H1 (cell line): ENCODE data around the gene RCE1. TPM values are rescaled to one million over a fixed set of nuclear protein-coding genes. Genes with fewer than 3 reads are reported as not detected.
A peak's percentile ranks its signal among the peaks of the same experiment; 100 is the strongest.

Source experiments
- CTCF ChIA-PET: fragments of 300-600 bp; sonication (Branson Sonifier 250); formaldehyde crosslinking; loops from one replicate; lab custom pipeline; 2021; ENCODE audit not compliant: partially characterized antibody; lab: Charles Lee
- POLR2A ChIA-PET: fragments of 300-600 bp; sonication (Branson Sonifier 250); formaldehyde crosslinking; loops from one replicate; lab custom pipeline; 2021; ENCODE audit warnings: inconsistent platforms; ENCODE audit not compliant: partially characterized antibody; lab: Charles Lee
- DNase-seq, 2 experiments: peaks; one replicate each; pipeline versions ENCODE4 v3.0.0 to v3.0.0-alpha.2; 2010 to 2022; ENCODE audit warnings: low spot score in 2 of 2, low read depth in 1 of 2, mixed read lengths in 1 of 2
- FAIRE-seq: peaks from 2 replicates; lab custom pipeline; 2011; peaks lifted over from hg19 to GRCh38; lab: Jason Lieb, UNC
- H2AFZ ChIP-seq: 2 replicates; pipeline ENCODE4 v1.8.1; 2012; ENCODE audit warnings: low read length, inconsistent platforms
- H2AK5ac ChIP-seq: 2 replicates; pipeline ENCODE4 v1.6.1; 2013; ENCODE audit warnings: low read depth, low read length
- H2BK120ac ChIP-seq: replicated peaks from 2 replicates; pipeline ENCODE3; 2013; ENCODE audit warnings: low read depth, low read length, inconsistent platforms
- H2BK12ac ChIP-seq: 2 replicates; pipeline ENCODE4 v1.6.1; 2013; ENCODE audit warnings: low read depth, low read length
- H2BK15ac ChIP-seq: 2 replicates; pipeline ENCODE4 v1.6.1; 2013; ENCODE audit warnings: low read length
- H2BK20ac ChIP-seq: 2 replicates; pipeline ENCODE4 v1.6.1; 2013; ENCODE audit warnings: low read length
- H2BK5ac ChIP-seq: 2 replicates; pipeline ENCODE4 v1.6.1; 2013; ENCODE audit warnings: low read depth, low read length
- H3K14ac ChIP-seq: 2 replicates; pipeline ENCODE4 v1.6.1; 2013; ENCODE audit warnings: inconsistent platforms; ENCODE audit not compliant: insufficient read length
- H3K18ac ChIP-seq: 2 replicates; pipeline ENCODE4 v1.6.1; 2013; ENCODE audit warnings: low read length; ENCODE audit errors: extremely low read depth
- H3K23ac ChIP-seq: 2 replicates; pipeline ENCODE4 v1.6.1; 2013; ENCODE audit warnings: inconsistent platforms; ENCODE audit not compliant: insufficient read length
- H3K23me2 ChIP-seq: 2 replicates; pipeline ENCODE4 v1.6.1; 2013; ENCODE audit warnings: low read depth, low read length
- H3K27ac ChIP-seq: 2 replicates; pipeline ENCODE4 v1.6.1; 2011; ENCODE audit warnings: low read depth, low read length, inconsistent platforms
- H3K27me3 ChIP-seq, 4 experiments: replicated peaks in 1 of 4; 1 replicate in 1 of 4; 2 replicates in 3 of 4; pipeline versions ENCODE4 v1.6.1 to v1.8.1; 2011 to 2013; ENCODE audit warnings: low read length in 3 of 4, mild to moderate bottlenecking in 3 of 4, inconsistent platforms in 2 of 4, mixed read lengths in 2 of 4, moderate library complexity in 1 of 4; ENCODE audit not compliant: control insufficient read depth in 3 of 4, insufficient read depth in 3 of 4; ENCODE audit errors: extremely low read depth in 1 of 4
- H3K36me3 ChIP-seq, 4 experiments: 2 replicates each; pipeline versions ENCODE4 v1.6.1 to v1.8.1; 2011 to 2013; ENCODE audit warnings: mild to moderate bottlenecking in 4 of 4, low read length in 3 of 4, moderate library complexity in 2 of 4, control low read depth in 1 of 4, inconsistent platforms in 1 of 4; ENCODE audit not compliant: insufficient read depth in 4 of 4, control insufficient read depth in 2 of 4
- H3K4ac ChIP-seq: replicated peaks from 2 replicates; pipeline ENCODE3; 2013; ENCODE audit warnings: low read length, low read depth, mixed read lengths, inconsistent platforms; ENCODE audit not compliant: insufficient read length
- H3K4me1 ChIP-seq, 4 experiments: replicated peaks in 1 of 4; 1 replicate in 1 of 4; 2 replicates in 3 of 4; pipeline versions ENCODE4 v1.6.1 to v1.8.1; 2011 to 2013; ENCODE audit warnings: low read length in 3 of 4, inconsistent platforms in 2 of 4, mixed read lengths in 1 of 4; ENCODE audit not compliant: insufficient read depth in 4 of 4, control insufficient read depth in 3 of 4
- H3K4me2 ChIP-seq, 2 experiments: 2 replicates each; pipeline versions ENCODE4 v1.6.1 to v1.8.1; 2011 to 2013; ENCODE audit warnings: low read depth in 2 of 2, low read length in 2 of 2, control low read depth in 1 of 2, inconsistent platforms in 1 of 2, mild to moderate bottlenecking in 1 of 2; ENCODE audit not compliant: insufficient read depth in 1 of 2
- H3K4me3 ChIP-seq, 4 experiments: fragments of 200-600, 300-600 bp in 1 of 4; sonication (generic), shearing (Covaris generic), sonication (Bioruptor Twin) in 1 of 4; 2 replicates each; pipeline versions ENCODE4 v1.5.1 to v1.8.1; 2011 to 2016; ENCODE audit warnings: low read length in 4 of 4, low read depth in 3 of 4, control low read depth in 2 of 4, inconsistent platforms in 2 of 4, mild to moderate bottlenecking in 2 of 4, mixed read lengths in 1 of 4, moderate library complexity in 1 of 4; ENCODE audit not compliant: insufficient read depth in 2 of 4; ENCODE audit errors: extremely low read depth in 1 of 4
- H3K56ac ChIP-seq: replicated peaks from 2 replicates; pipeline ENCODE3; 2013; ENCODE audit warnings: low read depth, mild to moderate bottlenecking, mixed read lengths, low read length, inconsistent platforms; ENCODE audit not compliant: insufficient read length
- H3K79me1 ChIP-seq: 2 replicates; pipeline ENCODE4 v1.6.1; 2013; ENCODE audit warnings: low read depth, low read length, control low read depth
- H3K79me2 ChIP-seq, 2 experiments: 2 replicates each; pipeline versions ENCODE4 v1.6.1 to v1.8.1; 2012 to 2013; ENCODE audit warnings: low read length in 2 of 2, mild to moderate bottlenecking in 2 of 2, inconsistent platforms in 1 of 2; ENCODE audit not compliant: insufficient read depth in 2 of 2, control insufficient read depth in 1 of 2
- H3K9ac ChIP-seq, 4 experiments: replicated peaks in 1 of 4; 1 replicate in 1 of 4; 2 replicates in 3 of 4; pipeline versions ENCODE4 v1.6.1 to v1.8.1; 2011 to 2013; ENCODE audit warnings: low read depth in 3 of 4, low read length in 3 of 4, control low read depth in 2 of 4, mild to moderate bottlenecking in 2 of 4, moderate library complexity in 2 of 4, inconsistent platforms in 1 of 4; ENCODE audit errors: extremely low read depth in 1 of 4
- H3K9me3 ChIP-seq, 2 experiments: 2 replicates each; pipeline versions ENCODE4 v1.6.1 to v1.8.1; 2012 to 2013; ENCODE audit warnings: mild to moderate bottlenecking in 2 of 2, moderate library complexity in 2 of 2, control low read depth in 1 of 2, inconsistent platforms in 1 of 2, low read depth in 1 of 2, low read length in 1 of 2, mixed read lengths in 1 of 2; ENCODE audit not compliant: insufficient read depth in 2 of 2
- H4K20me1 ChIP-seq, 2 experiments: replicated peaks in 1 of 2; 2 replicates each; pipeline versions ENCODE3 to v1.8.1; 2011 to 2013; ENCODE audit warnings: inconsistent platforms in 2 of 2, low read length in 2 of 2, mild to moderate bottlenecking in 1 of 2; ENCODE audit not compliant: insufficient read depth in 2 of 2, control insufficient read depth in 1 of 2
- H4K5ac ChIP-seq: 2 replicates; pipeline ENCODE4 v1.6.1; 2013; ENCODE audit warnings: low read length, low read depth, mixed read lengths, inconsistent platforms; ENCODE audit not compliant: insufficient read length
- H4K8ac ChIP-seq: 2 replicates; pipeline ENCODE4 v1.8.0; 2013; ENCODE audit warnings: mild to moderate bottlenecking, moderate library complexity, low read length, inconsistent platforms; ENCODE audit not compliant: insufficient read depth; ENCODE audit errors: extremely low read depth
- H4K91ac ChIP-seq: replicated peaks from 2 replicates; pipeline ENCODE3; 2013; ENCODE audit warnings: low read length, mixed read lengths, inconsistent platforms; ENCODE audit not compliant: insufficient read length
- POLR2AphosphoS5 ChIP-seq: IDR thresholded peaks from 2 replicates; pipeline ENCODE4 v1.6.1; 2011; ENCODE audit warnings: low read depth, low read length
- WGBS, 2 experiments: shearing (Covaris generic) in 1 of 2; methylation state at CpG; one replicate each; pipeline versions ENCODE4 v1.1.6 to v1.1.7; 2013 to 2015; ENCODE audit warnings: low lambda C conversion rate in 2 of 2, mixed read lengths in 2 of 2, inconsistent platforms in 1 of 2, low coverage in 1 of 2, missing lambda C conversion rate in 1 of 2; ENCODE audit not compliant: insufficient replicate concordance in 2 of 2, insufficient coverage in 1 of 2, insufficient read length in 1 of 2; ENCODE audit errors: extremely low coverage in 1 of 2, missing lambda C conversion rate in 1 of 2; 5-methylcytosine and 5-hydroxymethylcytosine counted together
- polyA plus RNA-seq, 7 experiments: library from polyadenylated mRNA; depleted of rRNA in 3 of 7; stranded (reverse) in 5 of 7; unstranded in 2 of 7; fragments of >200 nt in 5 of 7; fragments of 200-250 nt in 2 of 7; gene quantifications; 1 replicate in 5 of 7; 2 replicates in 1 of 7; 4 replicates in 1 of 7; pipeline versions ENCODE4 v1.2.1 to v1.2.3, GENCODE V29; 2011 to 2013; ENCODE audit warnings: missing spikeins in 2 of 7, mixed read lengths in 2 of 7
- total RNA-seq: library from RNA; stranded (reverse); fragmentation: NEBNext Ultra II Directional; extraction: Animal tissue kit (Norgen Biotek cat#: 25700); gene quantifications from 2 replicates; pipeline ENCODE4 v1.2.1, GENCODE V29; 2021

RCE1 gene
- total and polyA plus RNA-seq, 2 of the 8 experiments (the other 6 are each of a cell fraction or from before 2014, with no cell fraction given) = 35.8 to 84.8 TPM

GRCh38 chr11:66885469-66885868 lies 42.2 kb downstream of the RCE1 start:
- no peak overlapping the region; the same call in 1 of the 2 replicates for H4K8ac ChIP-seq
- no peak overlapping the region for H3K23ac ChIP-seq
- ChIA-PET CTCF (interaction anchor here (0.7 to 11.9 kb wide), 7 partner anchors 9 to 136 kb away, joined by 3 to 199 read pairs (median 5); partner anchors contain the start of gene C11orf86), POLR2A (interaction anchor here (0.7 kb wide), 1 partner anchor 90 kb away, joined by 4 read pairs; no protein-coding TSS in a partner anchor)
- 0 out of 2 replicates have a peak overlapping the region, but pooled peaks have one; percentile 75 for H2BK12ac ChIP-seq
- H2AFZ ChIP-seq = no peak overlapping the region
- no peaks in the 10 kb centered on the region; the same call in 1 of the 2 replicates for H3K79me1 ChIP-seq
- H4K5ac ChIP-seq = no peak overlapping the region
- no peak overlapping the region for H3K27ac ChIP-seq
- H2BK20ac ChIP-seq = no peak overlapping the region
- H3K4ac ChIP-seq = no peak overlapping the region
- no peak overlapping the region for H3K18ac ChIP-seq
- no peaks in the 10 kb centered on the region for H3K9me3 ChIP-seq
- peaks cover 0 to 2% of the 10 kb centered on the region in 2 experiments for H4K20me1 ChIP-seq
- H2AK5ac ChIP-seq = 0 out of 2 replicates have a peak overlapping the region, but pooled peaks have one; percentile 57
- FAIRE-seq (no peak), DNase-seq (no peak)
- no peaks in the 10 kb centered on the region for H3K79me2 ChIP-seq
- peaks cover 5 to 25% (median 13%) of the 10 kb centered on the region in 4 experiments for H3K4me1 ChIP-seq
- H2BK120ac ChIP-seq = no peak overlapping the region
- TF ChIP-seq POLR2AphosphoS5 = no peak
- no peak overlapping the region for H3K56ac ChIP-seq
- 90% methylated on average over 4 of the region's 4 CpGs; no CpG with 5 or more reads in 1 of the 2 experiments for WGBS, 2 experiments
- 0 out of 2 replicates have a peak overlapping the region, but pooled peaks have one; percentile 29 for H2BK15ac ChIP-seq
- no peak overlapping the region for H4K91ac ChIP-seq
- H3K4me2 ChIP-seq = no peak overlapping the region
- H3K4me3 ChIP-seq = no peak overlapping the region
- no peaks in the 10 kb centered on the region for H3K27me3 ChIP-seq
- no peak overlapping the region for H3K9ac ChIP-seq
- no peaks in the 10 kb centered on the region for H3K23me2 ChIP-seq
- H3K36me3 ChIP-seq = no peaks in the 10 kb centered on the region
- no peak overlapping the region for H3K14ac ChIP-seq
- no peak overlapping the region for H2BK5ac ChIP-seq
